Measurements from ENCODE around the gene STK25.
"Not testable (repeated sequence)": the region's sequence is repeated elsewhere in the genome, so short reads cannot be mapped to it uniquely, and the experiment has no call there.

STK25 gene

DNA sequence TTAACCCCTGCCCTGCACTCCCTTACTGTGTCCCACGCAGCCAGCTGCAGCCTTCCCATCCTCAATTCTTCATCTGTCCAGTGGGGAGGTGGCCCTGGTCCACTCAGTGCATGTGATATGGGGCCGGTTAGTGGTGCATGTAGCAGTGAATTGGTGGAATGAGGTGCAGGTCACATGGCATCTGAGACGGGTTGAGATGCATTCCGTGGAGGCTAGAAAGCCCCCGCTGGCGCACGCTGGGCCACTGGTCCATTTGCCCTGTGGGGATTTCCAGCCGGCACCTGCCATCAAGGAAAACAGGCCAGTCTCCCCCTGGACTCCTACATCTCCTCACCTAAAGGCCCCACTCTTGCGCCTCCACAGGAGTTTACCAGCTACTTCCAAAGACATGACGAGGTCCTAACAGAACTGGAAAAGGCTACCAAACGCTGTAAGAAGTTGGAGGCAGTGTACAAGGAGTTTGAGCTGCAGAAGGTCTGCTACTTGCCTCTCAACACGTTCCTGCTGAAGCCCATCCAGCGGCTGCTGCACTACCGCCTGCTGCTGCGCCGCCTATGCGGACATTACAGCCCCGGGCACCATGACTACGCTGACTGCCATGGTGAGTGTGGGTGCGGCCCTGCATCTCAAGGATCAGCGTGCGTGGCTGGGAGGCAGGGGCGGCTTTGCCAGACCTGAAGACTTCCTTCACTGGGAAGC, 40.5 kb downstream of the STK25 start:
- no peak for DNase-seq (ENCODE audit: low read depth in 4 of 4, low spot score in 1 of 4)

DNA sequence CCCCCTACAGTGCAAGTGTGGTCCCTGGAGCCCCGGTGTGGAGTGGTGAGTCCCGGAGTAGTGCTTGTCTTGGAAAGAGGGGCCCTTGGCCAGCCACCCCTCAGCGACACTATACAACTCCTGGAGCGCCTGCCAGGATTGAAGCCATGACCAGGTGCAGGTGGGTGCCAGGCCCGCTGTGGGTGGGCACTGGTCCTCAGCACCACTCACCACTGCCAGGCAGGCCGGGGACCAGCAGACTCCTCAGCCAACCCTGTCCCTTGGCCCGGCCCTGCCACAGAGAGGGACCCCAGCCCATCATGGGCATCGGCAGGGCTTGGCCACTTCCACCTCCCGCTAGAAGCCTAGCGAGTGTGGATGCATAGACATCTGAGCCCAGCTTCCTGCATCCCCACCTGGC, 42.2 kb downstream of the STK25 start:
- DNase-seq (ENCODE audit: low read depth in 4 of 4, low spot score in 1 of 4): no peak

DNA sequence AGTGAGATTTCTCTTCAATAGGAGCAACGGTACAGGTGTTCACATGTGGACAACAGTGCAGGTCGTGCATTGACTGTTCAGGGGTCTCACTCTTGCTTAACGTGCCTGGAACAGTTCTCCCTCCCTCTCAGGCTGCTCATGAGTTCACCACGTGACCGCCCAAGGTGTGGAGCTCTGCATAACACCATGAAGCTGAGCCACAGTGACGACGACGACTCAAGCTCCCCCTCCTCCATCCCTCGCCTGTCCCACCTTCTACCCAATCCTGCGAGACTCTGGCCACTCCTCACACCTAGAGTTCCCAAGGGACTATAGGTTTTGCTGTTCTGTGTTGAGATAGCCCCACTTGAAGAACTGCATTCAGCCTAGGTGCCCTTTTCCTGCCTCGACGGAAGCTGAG, 42.8 kb downstream of the STK25 start:
- no peak for DNase-seq (ENCODE audit: low read depth in 4 of 4, low spot score in 1 of 4)

DNA sequence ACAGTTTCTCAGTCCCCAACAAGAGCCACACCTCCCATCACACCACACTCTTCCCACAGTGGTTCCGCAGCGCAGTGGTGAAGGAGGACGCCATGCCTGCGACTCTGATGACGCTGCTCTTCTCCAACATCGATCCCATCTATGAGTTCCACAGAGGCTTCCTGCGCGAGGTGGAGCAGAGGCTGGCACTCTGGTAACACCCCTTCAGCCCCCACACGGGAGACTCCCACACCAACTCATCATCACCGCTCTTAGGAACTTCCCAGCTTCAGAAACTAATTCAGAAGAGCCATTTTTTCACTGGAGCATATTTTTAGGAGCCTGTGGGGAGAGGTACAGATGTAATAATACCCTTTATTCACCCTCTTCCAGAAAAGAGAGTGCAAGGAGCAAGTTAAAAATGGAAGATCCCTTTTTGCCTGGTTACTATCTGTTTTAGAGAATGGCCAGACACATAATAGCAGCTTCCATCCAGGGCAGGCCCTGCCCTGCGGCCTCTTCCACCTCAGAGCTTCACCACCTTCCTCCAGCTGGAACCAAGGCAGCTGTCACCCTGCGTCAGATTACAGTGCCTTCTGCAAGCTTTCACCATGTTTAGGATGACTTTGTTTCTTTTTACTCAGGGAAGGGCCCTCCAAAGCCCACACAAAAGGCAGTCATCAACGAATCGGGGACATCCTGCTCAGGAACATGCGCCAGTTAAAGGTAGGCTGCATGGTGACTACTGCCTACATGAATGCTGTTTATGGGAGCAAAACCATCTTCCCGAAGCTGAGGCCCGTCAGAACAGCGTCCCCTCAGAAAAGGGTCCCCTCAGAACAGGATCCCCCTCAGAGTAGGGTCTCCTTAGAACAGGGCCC, 44.9 kb downstream of the STK25 start:
- DNase-seq (ENCODE audit: low read depth in 4 of 4, low spot score in 1 of 4): no peak

- no peak for DNase-seq (ENCODE audit: low read depth in 4 of 4, low spot score in 1 of 4)
These were observed 46.4 kb downstream of the STK25 start for GRCh38 chr2:241461693-241462677.

DNA sequence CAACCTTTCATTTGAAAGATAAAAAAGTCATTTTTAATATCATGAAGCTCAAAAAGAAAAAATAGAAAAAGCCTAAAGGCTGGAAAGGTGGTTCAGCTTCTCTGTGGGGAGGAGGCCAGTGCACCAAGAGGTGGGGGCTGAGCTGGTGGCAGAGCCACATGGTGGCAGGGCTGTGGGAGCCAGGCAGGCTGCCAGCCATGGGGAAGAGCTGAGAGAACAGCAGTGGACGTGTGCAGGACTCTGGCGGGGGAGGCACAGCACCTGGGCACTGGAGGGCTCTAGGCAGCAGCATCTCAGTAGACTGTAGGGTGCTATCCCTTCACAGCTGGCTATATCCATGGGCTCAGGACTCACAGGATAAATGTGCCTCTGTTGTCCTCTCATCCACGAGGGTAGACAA, 47.8 kb downstream of the STK25 start:
- DNase-seq (ENCODE audit: low read depth in 4 of 4, low spot score in 1 of 4): no peak

GRCh38 chr2:241459520-241459919, 48.9 kb downstream of the STK25 start:
- no peak for DNase-seq (ENCODE audit: low read depth in 4 of 4, low spot score in 1 of 4)

GRCh38 chr2:241458687-241459086, 49.7 kb downstream of the STK25 start:
- no peak for DNase-seq (ENCODE audit: low read depth in 4 of 4, low spot score in 1 of 4)

DNA sequence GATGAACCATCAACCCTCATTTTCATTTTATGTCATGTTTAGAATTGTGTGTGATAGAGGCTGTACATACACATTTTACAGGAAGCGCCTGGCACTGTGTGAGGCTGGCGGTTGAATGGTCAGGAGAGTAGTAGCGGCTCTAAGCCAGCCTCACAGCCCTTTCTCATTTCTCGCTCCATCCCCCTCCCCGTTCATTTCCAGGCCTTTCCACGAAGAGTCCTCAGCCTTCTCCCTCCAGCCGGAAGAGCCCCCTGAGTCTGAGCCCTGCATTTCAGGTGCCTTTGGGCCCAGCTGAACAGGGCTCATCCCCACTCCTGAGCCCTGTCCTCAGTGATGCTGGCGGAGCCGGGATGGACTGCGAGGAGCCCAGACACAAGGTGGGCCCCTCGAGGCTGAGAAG, 51.8 kb downstream of the STK25 start:
- no peak for DNase-seq (ENCODE audit: low read depth in 4 of 4, low spot score in 1 of 4)

DNA sequence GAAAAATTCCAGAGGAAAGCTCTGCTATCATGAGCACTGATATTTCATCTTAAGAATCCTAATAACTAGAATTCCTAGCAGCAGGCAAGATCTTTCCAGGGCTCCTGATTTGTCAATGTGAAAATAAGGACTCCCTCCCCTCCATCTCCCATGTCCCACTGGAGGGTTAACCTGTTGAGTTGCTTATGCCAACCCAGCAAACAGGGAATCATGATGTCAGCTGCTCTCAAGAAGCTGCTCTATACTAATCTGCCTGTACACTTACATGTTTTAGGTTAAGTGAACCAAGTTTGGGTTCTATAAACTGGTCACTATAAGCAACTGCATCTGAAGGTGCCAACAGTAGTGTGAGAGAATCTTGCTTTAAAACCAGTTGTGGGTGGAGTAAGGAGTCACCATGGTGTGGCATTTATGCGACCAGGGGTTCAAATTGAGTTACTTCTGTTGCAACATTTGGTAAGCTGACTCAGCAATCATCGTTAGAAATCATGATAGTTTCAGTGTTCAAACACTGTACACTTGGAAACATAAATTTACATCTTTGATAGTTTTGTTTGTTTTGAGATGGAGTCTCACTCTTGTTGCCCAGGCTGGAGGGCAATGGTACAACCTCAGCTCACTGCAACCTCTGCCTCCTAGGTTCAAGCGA, 53.4 kb downstream of the STK25 start:
- no peak for DNase-seq (ENCODE audit: low read depth in 4 of 4, low spot score in 1 of 4)

GRCh38 chr2:241453919-241454318, 54.5 kb downstream of the STK25 start:
- DNase-seq (ENCODE audit: low read depth in 4 of 4, low spot score in 1 of 4): not testable (repeated sequence)

DNA sequence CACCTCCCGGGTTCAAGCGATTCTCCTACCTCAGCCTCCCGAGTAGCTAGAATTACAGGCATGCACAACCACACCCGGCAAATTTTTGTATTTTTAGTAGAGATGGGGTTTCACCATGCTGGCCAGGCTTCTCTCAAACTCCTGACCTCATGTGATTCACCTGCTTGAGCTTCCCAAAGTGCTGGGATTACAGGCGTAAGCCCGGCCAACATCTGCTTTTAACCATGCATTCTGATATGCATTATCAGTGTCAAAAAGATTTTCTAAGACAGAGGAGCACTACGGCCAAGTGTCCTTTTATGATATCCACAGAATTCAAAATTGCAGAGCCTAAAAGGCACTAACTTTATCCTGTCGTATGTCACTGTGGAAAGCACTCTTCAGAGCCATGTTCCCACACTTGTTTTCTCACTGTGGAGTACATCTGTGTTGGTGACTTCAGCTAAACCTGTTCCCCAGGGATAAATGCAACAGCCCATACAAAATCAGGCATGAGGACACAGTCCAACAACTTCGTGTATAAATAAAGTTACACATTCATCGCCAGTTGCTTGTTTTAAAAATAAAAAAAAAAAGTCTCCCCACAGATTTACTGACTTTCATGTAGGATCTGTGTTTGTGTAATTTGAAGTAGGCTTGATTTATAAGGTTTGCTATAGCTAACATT, 56.4 kb downstream of the STK25 start:
- DNase-seq (ENCODE audit: low read depth in 4 of 4, low spot score in 1 of 4): no peak

- DNase-seq (ENCODE audit: low read depth in 4 of 4, low spot score in 1 of 4): not testable (repeated sequence)
These were observed 58.3 kb downstream of the STK25 start for GRCh38 chr2:241450092-241450491.

DNA sequence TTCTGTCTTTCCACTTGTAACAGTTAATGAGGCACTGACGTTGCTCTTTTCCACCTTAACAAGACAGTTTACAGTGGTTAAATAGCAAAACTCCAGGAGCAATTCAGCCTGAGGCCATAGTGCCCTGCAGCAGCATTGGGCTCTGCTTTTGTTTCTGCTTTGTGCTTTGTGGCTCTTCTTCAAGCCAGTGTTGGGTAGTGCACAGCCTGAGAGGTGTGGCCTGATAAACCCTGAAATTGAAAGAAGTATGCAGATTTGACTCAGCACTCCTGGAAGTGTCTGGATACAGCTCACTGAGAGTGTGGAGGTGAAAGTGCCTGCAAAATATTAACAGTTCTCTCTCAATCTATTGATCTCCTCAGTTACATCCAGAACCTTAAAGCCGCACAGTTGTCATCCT, 63.0 kb downstream of the STK25 start:
- DNase-seq (ENCODE audit: low read depth in 4 of 4, low spot score in 1 of 4): no peak

- DNase-seq (ENCODE audit: low read depth in 4 of 4, low spot score in 1 of 4): peak; percentile 80 to 91 (median 88)
These were observed 64.7 kb downstream of the STK25 start for GRCh38 chr2:241443486-241444223.

All from stimulated activated CD4-positive, alpha-beta T cell treated with anti-CD3 and anti-CD28 coated beads, Interleukin-1b, Interleukin-23, amount 100 ng/mL, for 24 hours (primary cell).